Kidney epithelial cell (primary cell): ENCODE results near the gene NPC1. TPM values are rescaled to one million over a fixed set of nuclear protein-coding genes. Genes with fewer than 3 reads are reported as not detected.

Source experiments
- DNase-seq: peaks from one replicate; pipeline ENCODE4 v3.0.0-alpha.2; 2010; ENCODE audit warnings: low read depth
- H3K27me3 ChIP-seq: 2 replicates; pipeline ENCODE4 v1.6.0; 2011; ENCODE audit warnings: low read length; ENCODE audit not compliant: control insufficient read depth, insufficient read depth
- H3K36me3 ChIP-seq: 2 replicates; pipeline ENCODE4 v1.5.1; 2011; ENCODE audit warnings: low read length; ENCODE audit not compliant: control insufficient read depth, insufficient read depth
- H3K4me3 ChIP-seq: 2 replicates; pipeline ENCODE4 v1.5.1; 2011; ENCODE audit warnings: low read depth, mild to moderate bottlenecking, control low read depth, low read length
- total RNA-seq: library from RNA; depleted of rRNA; stranded (reverse); fragments of >200 nt; gene quantifications from 2 replicates; pipeline ENCODE4 v1.2.3, GENCODE V29; 2015
- TF ChIP-seq, protein P1 (sequence below): IDR thresholded peaks from 2 replicates; pipeline ENCODE4 v1.5.1; 2011; ENCODE audit warnings: mild to moderate bottlenecking, moderate library complexity, low read length, control low read depth, inconsistent platforms; ENCODE audit not compliant: insufficient read depth, poor library complexity, severe bottlenecking

Gene NPC1
- total RNA-seq, 1 donor from 2014 or later, result 111 TPM

DNA sequence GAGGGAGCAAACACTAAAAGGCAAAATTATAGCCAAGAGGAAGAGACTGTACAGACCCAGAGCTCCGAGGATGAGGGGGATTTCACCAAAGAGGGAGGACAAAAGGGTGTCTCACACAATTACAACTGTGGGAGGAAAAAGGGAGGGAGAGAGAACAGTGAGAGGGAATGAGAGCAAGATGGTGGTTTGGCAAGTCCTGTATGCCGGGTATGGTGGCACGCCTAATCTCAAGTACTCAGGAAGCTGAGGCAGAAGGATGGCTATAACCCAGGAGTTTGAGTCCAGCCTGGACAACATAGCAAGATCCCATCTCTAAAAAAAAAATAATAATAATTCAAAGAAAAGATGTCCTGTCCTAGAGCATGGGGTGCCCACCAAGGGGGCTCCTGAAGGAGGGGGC lies 34.3 kb downstream of the NPC1 start:
- DNase-seq, result no peak
- no peak overlapping the region for H3K4me3 ChIP-seq
- TF ChIP-seq, protein P1, sequence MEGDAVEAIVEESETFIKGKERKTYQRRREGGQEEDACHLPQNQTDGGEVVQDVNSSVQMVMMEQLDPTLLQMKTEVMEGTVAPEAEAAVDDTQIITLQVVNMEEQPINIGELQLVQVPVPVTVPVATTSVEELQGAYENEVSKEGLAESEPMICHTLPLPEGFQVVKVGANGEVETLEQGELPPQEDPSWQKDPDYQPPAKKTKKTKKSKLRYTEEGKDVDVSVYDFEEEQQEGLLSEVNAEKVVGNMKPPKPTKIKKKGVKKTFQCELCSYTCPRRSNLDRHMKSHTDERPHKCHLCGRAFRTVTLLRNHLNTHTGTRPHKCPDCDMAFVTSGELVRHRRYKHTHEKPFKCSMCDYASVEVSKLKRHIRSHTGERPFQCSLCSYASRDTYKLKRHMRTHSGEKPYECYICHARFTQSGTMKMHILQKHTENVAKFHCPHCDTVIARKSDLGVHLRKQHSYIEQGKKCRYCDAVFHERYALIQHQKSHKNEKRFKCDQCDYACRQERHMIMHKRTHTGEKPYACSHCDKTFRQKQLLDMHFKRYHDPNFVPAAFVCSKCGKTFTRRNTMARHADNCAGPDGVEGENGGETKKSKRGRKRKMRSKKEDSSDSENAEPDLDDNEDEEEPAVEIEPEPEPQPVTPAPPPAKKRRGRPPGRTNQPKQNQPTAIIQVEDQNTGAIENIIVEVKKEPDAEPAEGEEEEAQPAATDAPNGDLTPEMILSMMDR, result no peak
- peaks cover 3% of the 10 kb centered on the region for H3K36me3 ChIP-seq
- no peaks in the 10 kb centered on the region for H3K27me3 ChIP-seq

- Histone ChIP-seq H3K36me3 (peaks cover 4% of the 10 kb centered on the region), H3K4me3 (no peak overlapping the region), H3K27me3 (no peaks in the 10 kb centered on the region)
- TF ChIP-seq, protein P1, result no peak
- no peak for DNase-seq
Measured at GRCh38 chr18:23550898-23551297, 35.4 kb downstream of the NPC1 start.

- DNase-seq, result no peak
- H3K36me3 ChIP-seq, result peaks cover 1% of the 10 kb centered on the region
- TF ChIP-seq, protein P1, result no peak
- no peak overlapping the region for H3K4me3 ChIP-seq
- H3K27me3 ChIP-seq, result no peaks in the 10 kb centered on the region
Measured at GRCh38 chr18:23548719-23549118, 37.6 kb downstream of the NPC1 start.

- Histone ChIP-seq H3K36me3 (peaks cover 2% of the 10 kb centered on the region), H3K4me3 (no peak overlapping the region), H3K27me3 (no peaks in the 10 kb centered on the region)
- TF ChIP-seq, protein P1, result no peak
- no peak for DNase-seq
Measured at GRCh38 chr18:23548275-23548674, 38.0 kb downstream of the NPC1 start.

DNA sequence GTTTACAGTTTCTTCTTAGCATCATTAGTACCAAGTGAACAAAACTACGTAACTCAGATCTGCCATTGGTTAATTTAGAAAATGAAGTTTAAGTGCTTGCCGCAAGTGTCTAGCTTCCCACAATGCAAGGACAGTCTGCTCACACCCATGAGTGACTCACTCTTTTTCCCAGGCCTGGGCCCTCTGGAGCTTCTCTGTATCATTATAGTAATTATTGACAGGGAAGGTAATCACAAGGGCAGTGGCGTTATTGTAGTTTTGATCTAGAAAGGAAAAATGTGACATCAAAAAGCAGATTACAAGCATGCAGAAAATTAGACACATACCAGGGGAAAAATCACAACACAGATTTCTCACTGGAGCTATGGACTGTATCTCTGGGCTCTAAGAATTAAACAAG lies 38.5 kb downstream of the NPC1 start:
- peak; percentile 56 for DNase-seq
- TF ChIP-seq, protein P1, result no peak
- Histone ChIP-seq H3K4me3 (no peak overlapping the region), H3K36me3 (peaks cover 3% of the 10 kb centered on the region), H3K27me3 (no peaks in the 10 kb centered on the region)

DNA sequence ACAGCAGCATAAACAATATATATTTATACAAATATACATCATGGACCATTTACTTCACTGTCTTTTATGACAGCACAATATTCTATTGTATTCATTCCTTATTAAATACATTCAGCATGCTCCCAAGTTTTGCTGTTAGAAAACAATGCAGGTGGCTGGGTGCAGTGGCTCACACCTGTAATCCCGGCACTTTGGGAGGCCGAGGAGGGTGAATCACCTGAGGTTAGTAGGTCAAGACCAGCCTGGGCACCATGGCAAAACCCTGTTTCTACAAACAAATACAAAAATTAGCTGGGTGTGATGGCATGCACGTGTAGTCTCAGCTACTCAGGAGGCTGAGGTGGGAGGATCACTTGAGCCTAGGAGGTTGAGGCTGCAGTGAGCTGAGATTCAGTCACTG lies 39.0 kb downstream of the NPC1 start:
- H3K27me3 ChIP-seq, result no peaks in the 10 kb centered on the region
- TF ChIP-seq, protein P1, result no peak
- peaks cover 5% of the 10 kb centered on the region for H3K36me3 ChIP-seq
- DNase-seq, result no peak
- H3K4me3 ChIP-seq, result no peak overlapping the region
